H4 (cell line): ENCODE measurements around the gene TLE7. TPM values are rescaled to one million over a fixed set of nuclear protein-coding genes. Genes with fewer than 3 reads are reported as not detected.

ENCODE experiments used
- DNase-seq: peaks from one replicate; pipeline ENCODE4 v3.0.0-alpha.2; 2015; ENCODE audit warnings: low spot score
- total RNA-seq: library from RNA; depleted of rRNA; stranded (reverse); fragments of >200 nt; shearing (Covaris generic); gene quantifications from 2 replicates; pipeline ENCODE4 v1.2.3, GENCODE V29; 2014; rRNA removed

Gene TLE7
- total RNA-seq: not detected in 2 replicates

DNA sequence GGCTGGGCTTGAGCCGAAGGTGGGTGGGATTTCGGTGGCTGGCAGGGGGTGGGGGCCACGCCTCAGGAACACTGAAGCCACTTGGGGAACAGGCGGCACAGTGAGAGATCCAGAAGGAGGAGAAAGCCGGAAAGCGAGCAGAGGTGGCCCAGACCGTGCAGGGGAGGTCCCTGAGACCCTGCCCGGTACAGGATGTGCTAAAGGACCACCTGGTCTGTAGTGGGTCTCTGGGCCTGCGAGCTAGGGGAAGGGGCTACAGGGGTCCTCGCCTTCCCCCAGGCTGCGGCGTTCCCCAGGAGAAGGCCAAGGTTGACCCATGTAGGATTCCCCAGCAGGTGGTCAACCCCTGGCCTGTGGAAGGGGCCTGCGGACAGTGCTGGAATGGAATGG, at the start of gene TLE7:
TLE7 (minus strand) TSS at position 4 of the 390 bp plus-strand sequence. CDS start 8,730 bp downstream, outside the sequence.
- no peak for DNase-seq

DNA sequence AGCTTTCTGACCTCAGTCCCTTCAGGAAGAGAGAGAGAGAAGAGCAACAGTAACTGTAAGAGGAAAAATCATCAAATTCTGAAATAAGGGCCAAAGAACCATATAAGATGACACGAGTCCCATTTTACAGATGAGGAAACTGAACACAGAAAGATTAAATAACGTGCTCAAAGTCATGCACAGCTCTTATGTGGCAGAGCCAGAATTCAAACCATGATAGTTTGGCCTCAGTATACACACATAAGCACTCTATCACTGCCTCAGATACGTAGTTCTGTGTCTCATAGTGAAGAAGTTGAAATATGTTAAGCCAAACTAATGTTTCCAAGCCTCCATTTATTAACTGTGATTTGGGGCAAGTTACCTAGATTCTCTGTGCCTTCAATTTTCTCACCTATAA, 49.2 kb upstream of the TLE7 start:
- no peak for DNase-seq

DNA sequence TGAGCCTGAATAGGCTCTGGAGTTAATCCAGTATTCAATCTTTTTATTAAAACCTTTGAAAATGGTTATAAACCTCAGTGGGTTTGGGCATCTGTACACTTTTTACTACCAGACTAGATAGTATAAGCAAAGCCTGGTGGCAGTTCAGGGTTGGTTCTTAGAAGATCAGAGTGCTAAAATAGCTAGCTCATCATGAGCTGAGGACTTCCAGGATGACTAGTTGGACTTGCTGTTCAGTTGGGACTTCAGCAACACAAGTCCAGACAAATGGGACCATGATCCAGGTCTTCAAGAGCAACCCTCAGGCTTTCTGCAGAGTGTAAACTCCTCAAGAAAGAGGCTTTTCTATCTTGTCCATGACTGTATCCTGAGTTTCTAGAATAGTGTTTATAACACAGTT, 48.5 kb upstream of the TLE7 start:
- DNase-seq: no peak

DNA sequence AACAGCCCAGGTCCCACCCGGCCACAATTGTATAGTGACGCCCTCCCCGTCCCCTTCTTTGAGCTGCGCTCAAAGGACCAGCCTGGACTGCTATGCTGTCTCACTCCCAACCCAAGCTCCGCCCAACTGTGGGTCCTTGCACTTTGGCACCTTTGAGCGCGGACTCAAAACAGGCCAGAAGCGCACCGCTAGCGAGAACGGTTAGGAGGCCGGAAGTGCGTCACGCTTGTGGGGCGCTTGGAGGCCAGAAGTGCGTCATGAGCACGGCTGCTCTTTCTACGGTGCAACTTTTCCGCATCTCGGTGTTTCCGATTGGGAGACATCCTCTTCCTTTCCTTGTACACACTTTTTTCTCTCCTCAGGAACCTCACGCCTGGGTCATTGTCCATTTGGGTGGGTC, 47.3 kb upstream of the TLE7 start, which contains the start of gene ZNF19:
ZNF19 (minus strand) TSS at position 203 of the 400 bp plus-strand sequence. CDS start 7,210 bp downstream, outside the sequence.
- DNase-seq: no peak

DNA sequence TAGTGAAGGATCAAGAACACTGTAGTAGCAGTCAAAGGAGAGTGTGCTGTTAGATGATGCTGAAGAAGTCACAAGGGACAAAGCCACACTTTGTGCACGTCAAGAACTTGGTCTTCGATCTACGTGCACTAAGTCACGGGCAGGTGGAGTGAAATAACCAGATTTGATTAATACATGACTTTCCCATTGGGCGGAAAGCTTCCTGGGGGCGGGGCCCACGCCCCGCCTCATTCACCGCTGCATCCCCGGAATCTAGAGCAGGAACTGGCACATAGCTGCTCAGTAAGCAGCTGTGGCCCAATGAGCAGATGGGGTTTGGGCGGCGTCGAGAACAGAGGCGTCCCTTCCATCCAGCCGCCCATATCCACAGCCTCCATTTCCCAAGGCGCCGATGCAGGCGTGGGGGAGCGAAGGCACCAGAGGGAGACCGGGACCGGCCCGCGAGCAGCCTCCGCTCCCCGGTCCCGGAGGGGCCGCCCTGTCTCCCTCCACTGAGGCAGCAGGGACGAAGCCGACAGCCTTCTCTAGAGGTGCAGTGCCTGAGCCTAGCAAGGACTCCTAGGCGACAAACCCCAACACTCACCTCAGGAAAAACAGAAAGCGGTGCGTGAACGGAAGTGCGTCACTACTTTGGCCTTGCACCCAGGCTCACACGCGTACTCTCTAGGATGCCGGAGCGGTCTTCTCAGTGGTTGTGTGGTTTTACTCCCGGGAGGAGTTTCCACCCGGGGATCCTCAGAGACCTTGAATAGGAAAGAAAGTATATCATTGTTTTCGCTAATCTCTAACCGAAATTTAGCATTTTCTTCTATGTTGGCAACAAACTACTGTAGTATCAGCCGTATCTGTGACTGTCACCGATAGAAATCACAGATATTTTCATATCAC, 42.4 kb upstream of the TLE7 start:
- peak; percentile 89 for DNase-seq

DNA sequence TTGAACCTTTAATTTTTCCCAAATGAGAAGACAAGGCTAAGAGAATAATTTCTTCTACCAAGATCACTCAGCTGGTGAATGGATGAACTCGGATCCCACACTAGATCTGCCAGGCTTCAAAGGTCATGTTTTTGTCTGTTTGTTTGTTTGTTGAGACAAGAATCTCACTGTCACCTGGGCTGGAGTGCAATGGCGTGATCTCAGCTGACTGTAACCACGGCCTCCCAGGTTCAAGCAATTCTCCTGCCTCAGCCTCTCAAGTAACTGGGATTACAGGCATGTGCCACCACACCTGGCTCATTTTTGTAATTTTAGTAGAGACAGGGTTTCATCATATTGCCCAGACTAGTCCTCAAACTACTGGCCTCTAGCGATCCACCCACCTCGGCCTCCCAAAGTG, 40.7 kb upstream of the TLE7 start:
- no peak for DNase-seq

DNA sequence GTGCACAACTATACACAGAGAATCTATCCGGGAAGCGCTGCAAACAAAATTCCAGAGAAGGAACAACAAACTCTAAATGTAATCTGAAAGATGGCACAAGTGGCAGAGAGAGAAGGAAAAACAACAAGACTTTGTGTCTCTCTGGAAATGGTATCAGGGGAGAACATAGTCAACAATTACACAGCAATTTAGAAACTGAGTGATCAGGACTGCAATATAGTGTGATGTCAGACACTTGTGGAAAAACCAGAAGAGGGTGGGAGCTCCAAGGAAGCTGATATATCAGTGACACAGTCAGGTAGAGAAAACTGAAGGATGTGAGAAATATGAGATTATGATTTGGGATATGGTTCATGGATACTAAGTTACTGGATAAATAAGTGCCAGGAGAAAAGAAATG, 39.1 kb upstream of the TLE7 start:
- no peak for DNase-seq

DNA sequence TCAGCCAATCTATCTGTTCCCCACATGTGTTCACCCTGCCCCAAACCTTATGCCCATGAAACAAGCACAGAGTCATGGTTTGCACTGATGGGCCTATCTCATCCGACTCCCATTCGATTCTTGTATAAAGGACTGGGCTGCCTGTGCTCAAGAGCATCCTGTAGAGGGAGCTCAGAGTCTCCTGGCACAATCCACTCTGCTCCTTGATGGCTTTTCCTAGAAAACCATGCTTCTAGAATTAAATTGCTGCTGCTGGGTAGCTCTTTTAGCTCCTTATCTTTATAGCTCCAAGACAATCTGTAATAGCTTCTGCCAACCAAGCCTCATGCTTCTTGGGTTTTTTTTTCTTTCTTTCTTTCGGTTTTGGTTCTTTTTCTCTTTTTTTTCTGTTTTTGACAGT, 37.6 kb upstream of the TLE7 start:
- peak; percentile 10 for DNase-seq

DNA sequence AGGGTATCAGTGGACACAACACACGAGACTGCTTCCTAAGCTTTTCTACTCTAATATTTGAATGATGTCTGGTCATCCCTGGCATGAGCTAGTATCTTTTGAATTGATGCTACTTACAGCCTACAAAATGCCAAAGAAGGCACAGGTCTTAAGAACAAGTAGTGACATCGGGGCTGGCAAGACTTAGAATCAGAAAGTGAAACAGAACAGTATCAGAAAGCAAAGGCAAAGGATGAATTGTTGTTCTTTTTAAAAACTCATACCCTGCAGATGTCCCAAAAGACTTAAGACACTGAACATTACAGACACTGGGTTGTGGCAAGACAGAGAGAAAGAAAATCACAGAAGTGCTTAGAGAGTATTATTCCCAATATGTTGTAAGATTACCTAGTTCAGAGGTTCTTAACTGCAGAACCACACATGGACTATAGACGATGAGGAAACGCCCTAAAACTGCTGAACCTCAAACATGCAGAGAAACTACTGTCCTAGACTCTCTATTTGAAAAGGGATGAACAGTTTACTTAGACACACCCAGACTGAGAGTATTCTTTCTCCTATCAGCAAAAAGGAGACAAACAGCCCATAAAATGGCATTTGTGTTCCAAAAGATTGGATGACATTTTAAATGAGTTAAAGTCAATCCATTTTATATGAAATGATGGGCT, 34.7 kb upstream of the TLE7 start:
- no peak for DNase-seq

DNA sequence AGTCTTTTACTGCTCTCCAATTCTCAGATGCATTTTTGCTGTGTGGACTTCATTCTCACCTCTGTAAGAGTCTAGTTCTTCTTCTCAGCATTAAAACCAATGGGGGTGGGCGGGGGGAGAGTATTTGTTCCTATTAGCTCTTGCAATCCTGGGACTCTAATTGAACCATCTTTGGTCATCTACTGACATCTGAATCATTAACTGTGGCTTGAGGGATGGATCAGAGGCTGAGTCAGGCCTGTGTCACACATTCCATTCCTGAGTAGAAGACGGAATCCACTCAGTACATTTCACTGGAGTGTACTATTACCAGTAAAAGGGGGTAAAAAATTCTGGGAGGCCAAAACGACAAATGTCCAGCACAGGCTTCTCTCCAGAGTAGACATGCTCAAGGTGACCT, 33.0 kb upstream of the TLE7 start:
- DNase-seq: no peak

DNA sequence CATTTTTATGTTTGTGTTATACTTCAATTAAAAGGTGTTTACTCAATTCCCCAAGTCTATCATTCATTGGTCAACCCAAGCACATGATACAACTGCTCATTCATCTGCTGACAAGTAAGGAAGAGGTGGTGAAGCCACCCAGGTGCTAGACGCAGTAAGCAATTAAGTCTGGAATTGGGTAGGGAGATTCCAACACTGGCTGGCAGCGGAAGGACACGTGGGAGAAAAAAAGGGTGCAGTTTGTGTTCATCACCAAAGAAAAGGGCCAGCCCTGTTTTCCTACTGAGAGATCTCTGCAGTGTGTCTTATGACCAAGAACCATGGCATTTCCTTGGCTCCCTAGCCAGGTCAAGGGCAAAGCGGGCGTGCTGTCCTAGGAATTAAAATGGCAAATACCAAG, 32.0 kb upstream of the TLE7 start:
- DNase-seq: no peak

DNA sequence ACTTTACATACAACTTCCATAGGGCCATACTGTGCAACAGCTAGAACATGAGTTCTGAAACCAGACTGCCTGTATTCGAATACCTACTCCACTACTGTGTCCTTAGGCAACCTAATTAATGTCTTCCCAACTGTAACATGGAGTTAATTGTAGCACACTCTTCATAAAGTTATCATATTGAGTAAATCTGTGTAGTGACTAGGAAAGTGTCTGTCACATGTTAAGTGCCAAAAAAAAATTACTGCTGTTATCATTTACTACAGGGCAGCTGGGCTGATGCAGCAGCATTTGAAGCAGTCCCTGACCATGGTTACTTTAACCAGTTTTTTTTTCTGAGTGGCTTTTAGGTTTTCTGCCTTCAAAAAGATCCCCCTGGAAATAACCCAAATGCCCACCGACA, 31.1 kb upstream of the TLE7 start:
- no peak for DNase-seq

DNA sequence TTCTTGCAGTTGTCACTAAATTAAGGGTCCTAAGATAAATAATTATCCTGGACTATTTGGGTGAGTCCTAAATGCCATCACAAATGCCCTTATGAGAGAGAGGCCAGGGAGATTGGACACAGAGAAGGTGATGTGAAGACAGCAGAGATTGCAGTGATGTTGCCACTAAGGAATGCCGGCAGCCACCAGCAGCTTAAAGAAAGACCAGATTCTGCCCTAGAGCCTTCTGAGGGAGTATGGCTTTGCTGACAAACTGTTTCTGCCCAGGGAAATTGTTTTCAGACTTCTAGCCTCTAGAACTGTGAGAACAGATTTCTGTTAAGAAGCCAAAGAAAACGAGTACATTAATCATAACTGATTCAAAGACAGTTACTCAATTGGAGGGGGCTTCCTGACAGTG, 30.2 kb upstream of the TLE7 start:
- no peak for DNase-seq

DNA sequence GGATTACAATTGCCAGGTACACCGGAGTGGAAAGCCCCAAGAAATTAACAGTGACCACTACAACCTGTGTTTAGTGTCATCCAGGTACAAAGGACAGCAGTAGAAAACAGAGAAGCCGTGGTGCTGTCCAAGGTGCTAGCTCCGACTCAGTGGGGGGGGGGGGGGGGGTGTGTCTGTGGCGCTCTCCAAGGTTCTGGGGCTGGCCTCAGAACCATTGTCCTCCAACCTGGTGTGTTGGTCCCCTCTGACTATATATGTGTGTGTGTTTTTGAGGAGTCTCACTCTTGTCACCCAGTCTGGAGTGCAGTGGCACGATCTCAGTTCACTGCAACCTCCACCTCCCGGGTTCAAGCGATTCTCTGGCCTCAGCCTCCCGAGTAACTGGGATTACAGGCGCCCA, 26.0 kb upstream of the TLE7 start:
- peak; percentile 10 for DNase-seq

DNA sequence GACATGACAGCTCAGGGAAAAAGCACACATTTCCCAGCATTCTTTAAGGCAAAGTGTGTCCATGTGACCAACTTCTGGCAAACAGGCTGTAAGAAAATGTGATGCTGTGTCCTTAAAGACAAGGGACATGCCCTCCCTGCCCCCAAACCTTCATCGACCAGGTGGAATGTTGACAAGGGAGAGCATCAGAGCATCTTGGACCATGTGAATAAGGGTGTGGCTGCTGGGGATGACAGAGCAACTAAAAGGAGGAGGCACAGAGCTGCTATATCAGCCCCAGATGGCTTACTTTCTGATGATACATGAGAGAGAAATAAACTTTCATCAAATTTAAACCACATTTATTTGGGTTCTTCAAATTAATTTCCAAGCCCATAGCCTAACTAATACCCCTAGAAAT, 22.4 kb upstream of the TLE7 start:
- no peak for DNase-seq

DNA sequence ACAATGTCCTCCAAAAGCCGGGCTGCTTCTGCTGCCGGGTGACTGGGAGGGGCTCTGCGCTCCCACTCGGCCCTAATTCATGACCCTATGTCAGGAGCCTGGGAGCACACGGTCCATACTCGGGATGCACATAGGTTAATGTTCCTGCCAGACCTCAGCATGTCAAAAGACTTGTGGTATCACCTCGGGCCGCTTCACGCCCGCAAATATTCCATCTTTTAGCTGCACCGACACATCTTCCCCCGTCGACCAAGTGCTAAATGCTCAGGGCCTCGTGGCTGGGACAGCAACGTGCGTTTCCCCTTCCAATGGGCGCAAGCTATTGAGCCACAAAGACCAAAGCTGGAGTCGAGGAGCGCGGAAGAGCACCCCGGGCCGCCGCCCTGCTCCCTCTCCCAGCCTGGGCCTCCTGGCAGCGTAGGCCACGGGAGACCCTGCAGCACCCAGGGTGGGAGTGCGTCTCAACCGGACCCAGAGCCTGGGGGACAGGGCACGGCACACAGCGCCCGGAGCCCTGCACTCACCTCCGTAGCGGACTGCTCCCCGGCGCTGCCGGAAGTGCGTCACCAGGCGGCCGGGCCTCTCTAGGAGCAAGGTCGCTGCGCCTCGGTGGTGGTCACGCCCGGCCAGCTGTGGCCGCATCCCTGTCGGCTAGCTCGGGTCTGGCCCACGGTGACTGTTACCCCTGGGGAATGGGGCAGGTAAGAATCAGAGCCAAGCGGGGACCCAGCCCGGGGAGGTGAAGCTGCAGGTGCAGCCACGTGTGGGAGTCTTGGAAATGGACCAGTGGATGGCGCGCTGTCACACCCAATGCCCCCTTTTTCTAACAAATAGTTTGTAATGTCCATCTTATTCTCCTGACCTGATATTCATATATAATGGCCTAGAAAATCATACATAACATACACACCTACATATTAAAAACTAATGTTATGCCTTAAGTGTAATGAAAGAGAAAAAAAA, 20.1 kb upstream of the TLE7 start, which contains the start of gene ZNF23:
ZNF23 (minus strand) TSS at position 562 of the 963 bp plus-strand sequence. CDS start 5,451 bp downstream, outside the sequence.
- peak; percentile 63 for DNase-seq

DNA sequence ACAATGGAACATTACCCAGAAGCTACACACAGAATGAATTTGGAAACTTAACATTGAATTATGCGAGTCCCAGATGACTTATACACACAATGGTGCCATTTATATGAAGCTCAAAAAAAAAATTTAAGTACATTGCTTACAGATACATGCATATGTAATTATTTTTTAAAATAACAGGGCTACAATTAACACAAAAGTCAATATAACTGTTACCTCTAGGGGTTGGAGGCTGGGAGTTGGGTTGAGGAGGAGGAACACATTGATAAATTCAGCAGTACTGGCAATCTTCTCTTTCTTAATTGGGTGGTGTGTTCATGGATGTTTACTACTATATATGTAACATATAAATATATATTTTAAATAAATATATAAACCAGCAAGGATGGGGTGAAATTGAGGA, 19.1 kb upstream of the TLE7 start:
- DNase-seq: no peak

DNA sequence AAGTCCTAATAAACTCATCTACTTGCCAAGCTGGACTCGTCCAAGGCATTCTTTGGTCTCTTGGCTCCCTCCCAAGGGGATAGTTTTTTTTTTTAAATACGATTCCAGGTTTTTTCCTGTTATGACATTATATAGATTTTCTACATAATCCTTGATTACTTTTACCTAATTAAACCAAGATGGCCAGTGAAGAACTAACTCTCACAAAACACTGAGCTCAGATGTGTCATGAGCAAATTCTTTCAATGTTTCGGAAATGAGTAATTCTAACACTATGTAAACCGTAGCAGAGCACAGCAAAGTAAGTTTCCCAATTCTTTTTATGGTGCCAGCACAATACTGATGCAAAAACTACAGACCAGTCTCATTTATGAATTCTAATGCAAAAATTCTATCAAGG, 18.4 kb upstream of the TLE7 start:
- no peak for DNase-seq

DNA sequence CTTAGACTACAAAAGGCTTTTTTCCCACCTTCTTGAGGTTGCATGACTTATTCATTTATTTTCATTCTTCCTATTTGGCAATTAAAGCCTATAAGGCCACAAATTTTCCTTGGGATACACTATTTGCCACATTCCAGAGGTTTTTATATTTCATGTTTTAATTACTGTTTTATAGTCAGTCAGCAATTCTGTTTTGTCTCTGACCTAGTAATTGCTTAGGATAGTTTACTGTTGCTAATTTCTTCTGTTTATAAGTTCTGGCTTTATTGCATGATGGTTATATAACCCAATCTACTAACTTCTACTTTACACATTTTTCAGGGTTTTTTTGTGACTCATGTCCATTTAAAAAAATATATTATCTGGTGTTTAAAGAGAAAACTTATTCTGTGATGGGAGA, 17.7 kb upstream of the TLE7 start:
- no peak for DNase-seq

DNA sequence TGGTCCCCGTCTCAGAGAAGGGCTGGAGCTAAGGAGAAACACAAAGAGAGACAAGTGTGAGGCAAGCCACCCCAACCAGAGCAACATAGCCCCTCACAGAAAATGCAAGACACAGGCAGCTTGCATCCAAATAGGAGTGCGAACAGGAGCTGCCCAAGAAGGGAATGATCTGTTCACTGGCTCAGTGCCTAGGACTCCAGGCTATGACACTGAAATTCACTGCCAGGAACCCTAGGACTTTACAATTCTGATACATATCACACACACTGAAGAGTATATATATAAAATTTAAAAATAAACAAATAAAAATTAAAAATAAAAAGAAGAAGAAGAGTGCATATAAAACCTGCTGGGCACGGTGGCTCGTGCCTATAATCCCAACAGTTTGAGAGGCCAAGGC, 14.9 kb upstream of the TLE7 start:
- no peak for DNase-seq

DNA sequence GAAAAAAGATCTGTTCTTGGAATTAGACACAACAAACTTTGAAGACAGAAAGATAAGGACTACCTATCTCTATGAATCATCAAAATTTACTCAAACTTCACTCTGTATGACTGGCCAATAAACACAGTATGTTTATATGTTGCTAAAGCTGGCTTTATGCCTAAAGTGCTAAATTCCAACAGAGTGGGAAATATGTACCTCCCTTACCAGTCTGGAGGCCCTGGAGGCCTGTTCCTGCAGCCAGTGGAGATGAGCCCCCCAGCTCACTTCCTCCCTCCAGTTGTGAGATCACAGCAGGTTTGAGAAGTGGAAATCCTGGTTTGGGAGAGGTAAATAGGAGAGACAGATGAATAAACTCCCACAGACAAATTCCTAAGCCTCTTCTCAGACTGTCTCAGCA, 11.2 kb upstream of the TLE7 start:
- no peak for DNase-seq

DNA sequence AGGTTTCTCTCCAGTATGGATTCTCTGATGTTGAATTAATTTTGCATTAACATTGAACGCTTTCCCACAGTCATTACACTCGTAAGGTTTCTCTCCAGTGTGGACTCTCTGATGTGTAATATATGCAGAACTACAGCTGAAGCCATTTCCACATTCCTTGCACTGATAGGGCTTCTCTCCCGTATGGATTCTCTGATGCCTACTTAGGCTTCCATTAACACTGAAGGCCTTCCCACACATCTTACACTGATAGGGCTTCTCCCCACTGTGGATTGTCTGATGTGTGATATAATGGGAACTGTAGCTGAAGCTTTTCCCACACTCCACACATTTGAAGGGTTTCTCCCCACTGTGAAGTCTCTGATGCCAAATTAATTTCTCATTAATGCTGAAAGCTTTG, 7.2 kb upstream of the TLE7 start:
- no peak for DNase-seq
